ENCODE data around the gene CFAP74. TPM values are rescaled to one million over a fixed set of nuclear protein-coding genes. Genes with fewer than 3 reads are reported as not detected.

The CFAP74 gene
- total RNA-seq, 1 experiment from 2014 or later, result not detected

DNA sequence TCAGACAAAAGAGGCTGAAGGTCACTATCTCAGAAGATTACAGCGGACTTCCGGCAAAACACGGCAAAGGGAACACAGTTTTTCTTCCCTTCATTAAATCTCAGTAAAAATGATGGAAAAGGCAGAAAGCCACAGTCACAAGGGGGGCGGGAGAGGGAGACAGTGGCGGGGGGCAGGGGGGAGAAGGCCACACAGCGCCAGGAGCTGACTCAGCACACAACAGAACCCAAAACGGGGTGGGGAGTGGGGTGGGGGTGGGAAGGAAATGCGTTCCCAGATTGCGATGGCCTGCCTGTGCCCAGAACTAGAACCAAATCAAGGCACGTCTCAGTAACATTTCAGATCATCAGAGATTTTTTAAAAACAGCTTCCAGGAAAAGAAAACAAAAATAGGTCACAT lies 13.4 kb downstream of the CFAP74 start:
- Histone ChIP-seq H3K4me2 (ENCODE audit: low read length) (no peak overlapping the region), H3K27me3 (ENCODE audit: low read length) (no peaks in the 10 kb centered on the region), H3K79me2 (ENCODE audit: low read length) (no peaks in the 10 kb centered on the region), H2AFZ (ENCODE audit: low read length) (no peak overlapping the region), H4K20me1 (ENCODE audit: low read length) (no peaks in the 10 kb centered on the region), H3K4me1 (ENCODE audit: insufficient read depth, low read length) (no peaks in the 10 kb centered on the region), H3K9me3 (ENCODE audit: low read length) (no peaks in the 10 kb centered on the region), H3F3A (ENCODE audit: low read length, unreplicated experiment) (no peaks in the 10 kb centered on the region), H3K4me3 (ENCODE audit: low read length) (no peak overlapping the region), H3K27ac (ENCODE audit: low read length) (no peak overlapping the region), H3K9ac (ENCODE audit: low read length) (no peak overlapping the region), H3K36me3 (ENCODE audit: low read depth, low read length) (no peaks in the 10 kb centered on the region), H3K9me2 (replicated peaks; ENCODE audit: low read length) (no peaks in the 10 kb centered on the region)
- CTCF ChIA-PET, result no interaction called here
- no peak for DNase-seq
- no peak for ATAC-seq
- no peak for TF ChIP-seq EZH2phosphoT487 (IDR thresholded peaks at IDR 0.05; ENCODE audit: borderline replicate concordance, low read length)
- no peak for TF ChIP-seq EZH2 (IDR thresholded peaks at IDR 0.05; ENCODE audit: low read length, unreplicated experiment)
- TF ChIP-seq, protein P1, sequence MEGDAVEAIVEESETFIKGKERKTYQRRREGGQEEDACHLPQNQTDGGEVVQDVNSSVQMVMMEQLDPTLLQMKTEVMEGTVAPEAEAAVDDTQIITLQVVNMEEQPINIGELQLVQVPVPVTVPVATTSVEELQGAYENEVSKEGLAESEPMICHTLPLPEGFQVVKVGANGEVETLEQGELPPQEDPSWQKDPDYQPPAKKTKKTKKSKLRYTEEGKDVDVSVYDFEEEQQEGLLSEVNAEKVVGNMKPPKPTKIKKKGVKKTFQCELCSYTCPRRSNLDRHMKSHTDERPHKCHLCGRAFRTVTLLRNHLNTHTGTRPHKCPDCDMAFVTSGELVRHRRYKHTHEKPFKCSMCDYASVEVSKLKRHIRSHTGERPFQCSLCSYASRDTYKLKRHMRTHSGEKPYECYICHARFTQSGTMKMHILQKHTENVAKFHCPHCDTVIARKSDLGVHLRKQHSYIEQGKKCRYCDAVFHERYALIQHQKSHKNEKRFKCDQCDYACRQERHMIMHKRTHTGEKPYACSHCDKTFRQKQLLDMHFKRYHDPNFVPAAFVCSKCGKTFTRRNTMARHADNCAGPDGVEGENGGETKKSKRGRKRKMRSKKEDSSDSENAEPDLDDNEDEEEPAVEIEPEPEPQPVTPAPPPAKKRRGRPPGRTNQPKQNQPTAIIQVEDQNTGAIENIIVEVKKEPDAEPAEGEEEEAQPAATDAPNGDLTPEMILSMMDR (conservative IDR thresholded peaks at IDR 0.05; ENCODE audit: low read depth, low read length), result no peak
- intact Hi-C loops (cut with micrococcal nuclease), result no loop called here
- BruUV-seq (replicated peaks), result no TSS peak
- POLR2A ChIA-PET (ENCODE audit: unreplicated experiment), result no interaction called here

DNA sequence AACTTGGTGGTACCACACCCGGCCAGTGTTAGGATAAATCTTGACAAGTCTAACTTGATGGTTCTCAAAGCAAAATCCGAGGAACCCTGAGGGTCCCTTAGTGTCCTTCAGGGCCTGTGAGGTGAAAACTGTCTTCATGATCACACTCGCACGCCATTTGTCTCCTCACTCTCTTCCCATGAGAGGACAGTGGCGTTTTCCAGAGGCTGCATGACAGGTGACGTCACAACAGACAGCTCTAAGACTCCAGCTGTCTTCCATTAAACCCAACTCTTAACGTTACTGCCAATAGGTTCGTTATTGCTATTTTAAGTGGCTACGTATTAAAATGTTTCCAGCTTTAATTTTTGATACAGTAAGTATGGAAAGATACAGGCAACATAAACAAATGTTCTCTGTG lies 13.8 kb downstream of the CFAP74 start:
- ATAC-seq (no peak), DNase-seq (no peak)
- Histone ChIP-seq H4K20me1 (ENCODE audit: low read length) (no peaks in the 10 kb centered on the region), H3K4me1 (ENCODE audit: insufficient read depth, low read length) (no peaks in the 10 kb centered on the region), H3K36me3 (ENCODE audit: low read depth, low read length) (no peaks in the 10 kb centered on the region), H3K4me3 (ENCODE audit: low read length) (no peak overlapping the region), H3K9ac (ENCODE audit: low read length) (no peak overlapping the region), H3K9me2 (replicated peaks; ENCODE audit: low read length) (no peaks in the 10 kb centered on the region), H2AFZ (ENCODE audit: low read length) (no peak overlapping the region), H3K79me2 (ENCODE audit: low read length) (no peaks in the 10 kb centered on the region), H3K4me2 (ENCODE audit: low read length) (no peak overlapping the region), H3K27me3 (ENCODE audit: low read length) (no peaks in the 10 kb centered on the region), H3F3A (ENCODE audit: low read length, unreplicated experiment) (no peaks in the 10 kb centered on the region), H3K27ac (ENCODE audit: low read length) (no peak overlapping the region), H3K9me3 (ENCODE audit: low read length) (no peaks in the 10 kb centered on the region)
- intact Hi-C loops (cut with micrococcal nuclease), result no loop called here
- ChIA-PET CTCF (no interaction called here), POLR2A (ENCODE audit: unreplicated experiment) (no interaction called here)
- no peak for TF ChIP-seq EZH2phosphoT487 (IDR thresholded peaks at IDR 0.05; ENCODE audit: borderline replicate concordance, low read length)
- no peak for TF ChIP-seq EZH2 (IDR thresholded peaks at IDR 0.05; ENCODE audit: low read length, unreplicated experiment)
- TF ChIP-seq, protein P1 (conservative IDR thresholded peaks at IDR 0.05; ENCODE audit: low read depth, low read length), result no peak
- no TSS peak for BruUV-seq (replicated peaks)

DNA sequence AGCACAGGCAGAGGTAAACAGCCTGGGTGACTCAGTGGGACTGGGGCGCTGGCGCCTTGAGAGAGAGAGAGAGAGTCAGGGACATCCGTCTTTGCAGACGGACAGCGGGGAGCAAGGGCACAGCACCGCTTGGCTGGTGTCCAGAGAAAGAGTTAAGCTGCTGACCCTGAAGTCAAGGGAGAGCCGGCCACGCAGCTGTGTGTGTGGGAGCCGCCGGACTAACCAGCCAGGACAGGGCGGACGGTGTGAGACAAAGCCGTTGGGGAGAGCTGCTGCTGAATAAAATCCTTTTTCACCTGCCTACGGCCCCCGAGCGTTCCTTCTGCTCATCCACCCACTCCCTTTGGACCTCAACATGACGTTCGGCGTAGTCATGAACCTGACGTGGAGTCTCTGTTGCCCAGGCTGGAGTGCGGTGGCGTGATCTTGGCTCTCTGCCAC lies 14.5 kb downstream of the CFAP74 start:
- no peaks in the 10 kb centered on the region for H3K79me2 ChIP-seq (ENCODE audit: low read length)
- no peaks in the 10 kb centered on the region for H3K4me1 ChIP-seq (ENCODE audit: insufficient read depth, low read length)
- no peak overlapping the region for H2AFZ ChIP-seq (ENCODE audit: low read length)
- no peaks in the 10 kb centered on the region for H3K36me3 ChIP-seq (ENCODE audit: low read depth, low read length)
- TF ChIP-seq, protein P1 (conservative IDR thresholded peaks at IDR 0.05; ENCODE audit: low read depth, low read length), result no peak
- no peaks in the 10 kb centered on the region for H3F3A ChIP-seq (ENCODE audit: low read length, unreplicated experiment)
- no peaks in the 10 kb centered on the region for H4K20me1 ChIP-seq (ENCODE audit: low read length)
- BruUV-seq (replicated peaks), result no TSS peak
- no peak for ATAC-seq
- H3K9me2 ChIP-seq (replicated peaks; ENCODE audit: low read length), result no peaks in the 10 kb centered on the region
- H3K9ac ChIP-seq (ENCODE audit: low read length), result no peak overlapping the region
- H3K27me3 ChIP-seq (ENCODE audit: low read length), result no peaks in the 10 kb centered on the region
- POLR2A ChIA-PET (ENCODE audit: unreplicated experiment), result no interaction called here
- H3K9me3 ChIP-seq (ENCODE audit: low read length), result no peaks in the 10 kb centered on the region
- CTCF ChIA-PET, result no interaction called here
- no peak overlapping the region for H3K4me3 ChIP-seq (ENCODE audit: low read length)
- no peak overlapping the region for H3K4me2 ChIP-seq (ENCODE audit: low read length)
- no peak for DNase-seq
- intact Hi-C loops (cut with micrococcal nuclease), result no loop called here
- no peak overlapping the region for H3K27ac ChIP-seq (ENCODE audit: low read length)

Data from PC-3 (cell line).